GM18508 (cell line): ENCODE measurements around the gene MCRIP1.

ENCODE experiments used
- ATAC-seq: cut with Tn5 transposase; IDR thresholded peaks from one replicate; pipeline ENCODE4 v1.9.1; 2021; ENCODE audit warnings: moderate number of reproducible peaks; ENCODE audit not compliant: insufficient read depth, unreplicated experiment

MCRIP1 gene

GRCh38 chr17:81863123-81863675 lies 30.1 kb upstream of the MCRIP1 start:
- ATAC-seq: no peak

DNA sequence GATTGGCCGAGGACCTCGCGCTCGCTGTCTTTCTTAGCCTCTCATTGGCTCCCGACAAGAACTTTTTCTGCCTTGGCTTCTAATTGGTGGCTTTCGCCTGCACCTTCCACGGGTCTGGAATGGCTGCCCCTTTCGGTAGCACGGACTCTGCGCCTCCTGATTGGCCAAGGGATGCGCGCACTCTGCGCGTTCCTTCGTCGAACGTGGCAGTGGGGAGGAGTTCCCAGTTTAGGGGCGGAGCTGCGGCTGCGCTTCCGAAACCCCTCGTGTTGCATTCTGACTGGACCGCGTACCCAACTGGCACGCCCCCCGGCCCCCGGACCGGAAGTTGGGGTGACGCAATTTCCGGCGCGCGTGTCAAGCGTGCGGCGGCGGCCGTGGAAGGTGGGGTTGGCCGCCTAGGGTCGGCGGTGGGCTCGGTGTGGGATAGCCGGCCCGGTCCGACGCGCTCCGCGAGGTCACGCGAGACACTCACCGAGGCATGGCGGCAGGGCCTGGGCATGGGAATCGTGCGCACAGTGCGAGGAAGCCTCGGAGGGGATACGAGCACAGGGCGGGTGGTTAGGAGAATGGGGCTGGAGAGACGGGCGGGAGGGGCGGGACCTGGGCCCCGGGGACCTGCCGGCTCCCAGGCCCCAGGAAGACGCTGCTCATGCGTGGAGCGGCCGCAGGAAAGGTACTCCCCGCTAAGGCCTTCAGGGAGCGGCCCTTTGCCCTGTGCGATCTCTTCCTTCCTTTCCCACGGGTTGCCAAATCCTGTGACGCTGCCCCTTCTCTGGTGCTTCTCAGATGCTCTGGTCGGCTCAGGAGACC lies 27.9 kb upstream of the MCRIP1 start:
- ATAC-seq: peak; percentile 77

DNA sequence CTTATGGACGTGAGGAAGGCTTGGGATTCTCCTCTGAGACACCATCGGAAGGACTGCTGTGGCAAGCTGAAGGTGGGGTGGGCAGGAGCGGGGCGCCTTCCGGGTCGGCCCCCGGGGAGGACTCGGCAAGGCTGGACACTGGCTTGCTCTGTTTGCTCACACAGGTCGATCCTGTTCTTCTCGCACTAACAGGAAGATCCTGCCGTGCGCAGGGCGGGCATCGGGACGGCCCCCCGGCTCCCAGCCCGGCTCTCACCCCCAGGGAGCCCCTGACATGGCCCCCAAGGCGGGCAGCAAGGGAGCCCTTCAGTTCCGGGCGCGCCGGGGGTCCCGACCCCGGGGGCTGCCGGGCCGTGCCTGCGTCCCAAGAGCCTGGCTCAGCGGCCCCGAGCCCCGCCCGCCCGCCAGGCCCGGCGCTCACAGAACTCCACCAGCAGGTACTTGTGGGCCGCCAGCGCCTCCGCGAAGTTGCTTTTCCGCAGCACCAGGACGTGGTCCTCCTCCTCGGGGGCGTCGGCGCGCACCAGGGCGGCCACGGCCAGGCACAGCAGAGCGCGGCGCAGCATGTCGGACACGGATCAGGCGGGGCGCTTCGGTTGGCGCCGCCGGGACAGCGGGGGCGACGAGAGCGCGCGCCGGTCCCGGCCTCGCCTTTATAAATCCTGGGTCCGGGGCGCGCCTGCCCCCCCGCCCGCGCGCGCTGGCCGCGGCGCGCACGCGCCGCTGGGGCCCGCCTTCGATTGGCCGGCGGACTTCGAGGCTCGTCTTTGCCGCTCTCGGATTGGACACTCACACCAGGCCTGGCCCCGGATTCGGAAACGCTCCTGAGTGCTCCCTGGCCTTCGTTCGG lies 27.0 kb upstream of the MCRIP1 start, which contains the start of gene P4HB:
TSS of gene P4HB (minus strand) at position 630 of the 850 bp plus-strand sequence. CDS start at position 566, 64 bp downstream.
- no peak for ATAC-seq

DNA sequence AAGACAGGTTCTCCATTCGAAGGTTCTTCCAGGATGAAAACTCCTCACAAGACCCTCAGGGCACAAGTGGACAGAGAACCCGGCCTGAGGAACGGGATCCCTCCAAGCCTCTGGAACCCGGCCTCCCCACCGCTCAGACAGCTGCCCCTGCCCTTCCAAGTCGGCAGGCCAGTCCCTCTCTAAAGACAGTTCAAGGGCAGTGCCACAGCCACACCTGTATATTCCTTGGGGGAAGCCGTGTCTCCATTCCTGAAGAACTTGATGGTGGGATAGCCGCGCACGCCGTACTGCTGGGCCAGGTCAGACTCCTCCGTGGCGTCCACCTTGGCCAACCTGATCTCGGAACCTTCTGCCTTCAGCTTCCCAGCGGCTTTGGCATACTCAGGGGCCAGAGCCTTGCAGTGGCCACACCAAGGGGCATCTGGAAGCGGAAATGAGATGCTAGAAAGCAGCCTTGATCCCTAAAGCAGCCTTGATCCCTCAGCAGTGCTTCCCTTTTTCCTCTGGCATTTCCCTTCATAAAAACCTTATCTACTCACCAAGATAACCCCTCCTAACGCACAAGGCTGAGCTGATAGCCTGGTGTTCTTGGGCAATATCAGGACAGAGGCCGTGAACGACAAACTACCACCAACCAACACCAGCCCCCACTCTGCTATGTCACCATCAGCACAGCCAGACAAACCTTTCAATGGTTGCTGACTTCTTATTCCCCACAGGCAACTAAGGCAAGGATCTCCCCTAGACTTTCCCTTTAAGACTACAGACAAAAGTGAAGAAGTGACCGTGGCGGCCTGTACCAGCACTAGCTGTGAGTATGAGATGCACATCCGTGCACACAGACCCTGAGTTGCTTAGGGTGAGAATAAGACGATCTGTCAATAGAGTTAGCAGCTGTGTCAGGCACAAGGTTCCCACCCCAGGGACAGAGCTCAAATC lies 26.1 kb upstream of the MCRIP1 start:
- ATAC-seq: no peak

DNA sequence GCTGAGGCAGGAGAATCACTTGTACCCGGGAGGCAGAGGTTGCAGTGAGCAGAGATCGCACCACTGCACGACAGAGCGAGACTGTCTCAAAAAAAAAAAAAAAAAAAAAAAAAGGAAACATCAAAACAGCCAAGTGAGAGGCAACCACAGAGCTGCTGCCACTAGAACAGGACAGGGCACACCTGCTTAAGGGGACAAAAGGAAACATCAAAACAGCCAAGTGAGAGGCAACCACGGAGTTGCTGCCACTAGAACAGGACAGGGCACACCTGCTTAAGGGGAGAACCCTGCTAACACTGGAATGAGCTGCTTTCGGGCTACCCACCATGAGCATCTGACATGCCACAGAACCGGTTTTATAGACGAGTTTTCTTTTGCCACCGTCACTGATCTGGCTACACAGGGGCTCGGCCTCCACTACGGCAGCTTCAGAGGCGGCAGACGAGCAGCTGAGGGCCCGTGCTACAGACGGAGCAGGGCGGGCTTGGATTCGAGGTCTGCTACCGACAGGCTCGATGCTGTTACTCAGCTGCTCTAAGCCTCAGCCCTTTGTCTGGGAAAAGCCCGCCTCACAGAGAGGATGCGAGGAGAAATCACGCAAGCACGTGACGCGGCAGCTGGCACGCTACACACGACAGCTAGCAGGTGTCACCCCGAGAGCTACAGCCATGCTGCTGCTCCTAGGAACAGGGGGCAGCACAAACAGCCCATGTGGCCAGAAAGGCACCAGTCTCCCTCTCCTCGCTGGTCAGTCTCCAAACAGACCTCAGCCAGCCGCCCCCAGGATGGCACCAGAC lies 25.3 kb upstream of the MCRIP1 start:
- no peak for ATAC-seq

GRCh38 chr17:81854974-81855774 lies 22.1 kb upstream of the MCRIP1 start:
- ATAC-seq: no peak

DNA sequence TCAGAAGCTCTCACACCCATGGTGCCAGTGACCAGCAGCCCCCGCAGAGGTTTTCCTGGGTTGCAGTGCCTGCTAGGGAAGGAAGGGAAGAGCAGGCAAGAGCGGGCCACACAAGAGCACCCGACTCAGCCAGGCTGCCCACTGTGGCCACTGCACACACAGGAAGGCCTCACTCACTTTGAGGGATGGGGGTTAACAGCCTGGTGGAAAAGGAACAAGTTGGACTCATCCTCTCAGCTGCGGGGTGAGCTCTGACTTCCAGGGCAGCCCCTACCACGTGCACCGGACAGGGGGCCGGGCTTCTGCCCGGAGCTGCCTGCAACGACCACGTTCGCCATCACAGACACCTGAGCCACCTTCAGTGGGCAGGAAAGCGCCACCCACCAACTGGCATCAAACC lies 19.1 kb upstream of the MCRIP1 start:
- no peak for ATAC-seq

- ATAC-seq: no peak
Observed at GRCh38 chr17:81851423-81851822, 18.3 kb upstream of the MCRIP1 start.

- no peak for ATAC-seq
Observed at GRCh38 chr17:81849457-81849856, 16.4 kb upstream of the MCRIP1 start.

- ATAC-seq: no peak
Observed at GRCh38 chr17:81846743-81847689, 13.9 kb upstream of the MCRIP1 start.

GRCh38 chr17:81845881-81846742 lies 13.0 kb upstream of the MCRIP1 start:
- no peak for ATAC-seq

DNA sequence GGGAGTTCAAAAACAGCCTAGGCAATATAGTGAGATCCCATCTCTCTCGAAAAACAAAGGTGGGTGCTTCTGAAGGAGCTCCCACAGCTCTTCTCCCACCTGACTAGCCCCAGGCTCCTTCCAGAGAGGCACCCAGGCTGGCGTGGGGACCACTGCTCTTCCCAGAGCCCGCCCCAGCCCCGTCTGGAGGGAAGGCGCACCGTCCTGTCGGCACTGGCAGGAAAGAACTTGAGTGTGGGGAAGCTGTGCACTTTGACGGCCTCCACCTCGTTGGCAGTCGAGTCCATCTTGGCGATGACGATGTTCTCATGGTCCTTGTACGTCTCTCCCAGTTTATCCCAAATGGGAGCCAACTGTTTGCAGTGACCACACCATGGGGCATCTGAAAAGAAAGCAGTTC lies 12.3 kb upstream of the MCRIP1 start:
- no peak for ATAC-seq

GRCh38 chr17:81844887-81845286 lies 11.8 kb upstream of the MCRIP1 start:
- ATAC-seq: no peak

- no peak for ATAC-seq
Observed at GRCh38 chr17:81844327-81844851, 11.3 kb upstream of the MCRIP1 start.

DNA sequence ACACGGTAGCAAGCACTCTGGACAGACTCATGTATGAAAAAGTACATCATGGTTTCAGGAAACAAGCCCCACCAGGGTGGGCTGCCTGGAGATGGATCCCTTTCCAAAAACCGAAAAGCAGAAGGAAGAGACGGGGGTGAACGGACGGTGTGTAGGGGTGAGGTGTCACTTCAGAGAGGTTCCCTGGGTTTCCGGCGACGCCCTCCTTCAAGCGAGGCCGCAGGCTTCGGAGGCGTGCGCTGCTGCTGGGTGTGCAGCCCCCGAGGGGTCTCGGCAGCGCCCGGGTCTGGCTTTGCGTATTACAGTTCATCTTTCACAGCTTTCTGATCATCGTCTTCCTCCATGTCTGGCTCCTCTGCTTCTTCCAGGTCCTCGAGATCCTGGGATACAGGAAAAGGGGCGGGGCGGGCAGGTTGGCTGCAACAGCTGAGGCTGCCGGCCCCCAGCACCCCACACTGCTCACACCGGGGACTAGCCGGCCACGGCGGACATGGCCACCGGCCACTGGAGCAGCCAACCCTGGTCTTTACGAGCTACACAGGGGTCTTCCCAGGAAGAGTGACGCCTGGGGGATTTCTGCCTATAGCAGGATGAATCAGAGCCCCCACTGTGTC lies 10.7 kb upstream of the MCRIP1 start:
- ATAC-seq: no peak
